ENCODE measurements around the gene DRC1. TPM values are rescaled to one million over a fixed set of nuclear protein-coding genes. Genes with fewer than 3 reads are reported as not detected.
"Not testable (repeated sequence)": the region's sequence is repeated elsewhere in the genome, so short reads cannot be mapped to it uniquely, and the experiment has no call there.

The DRC1 gene
- total RNA-seq, 4 donors from 2014 or later = not detected

DNA sequence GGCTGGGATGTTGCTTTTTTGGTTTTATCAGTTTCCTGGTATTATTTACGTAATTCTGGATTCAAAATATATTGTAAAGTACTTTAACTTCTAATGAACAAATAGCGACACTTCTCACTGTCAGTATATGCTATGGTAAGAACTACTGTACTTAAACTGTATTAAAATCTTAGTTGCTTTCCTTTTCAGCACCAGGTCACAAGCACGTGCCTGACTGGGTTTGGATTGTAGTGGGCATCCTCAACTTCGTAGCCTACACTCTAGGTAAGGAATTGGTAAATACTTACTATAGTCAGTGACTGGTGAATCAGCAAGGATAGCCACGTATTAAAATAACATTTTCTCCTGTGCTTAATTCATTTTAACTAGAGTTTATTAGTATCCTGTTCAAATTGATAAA, 34.8 kb upstream of the DRC1 start:
- WGBS, 2 donors = 91 to 93% methylated on average over 5 of the region's 5 CpGs
- TF ChIP-seq POLR2A (IDR thresholded peaks at IDR 0.05) = no peak
- TF ChIP-seq, protein P1, sequence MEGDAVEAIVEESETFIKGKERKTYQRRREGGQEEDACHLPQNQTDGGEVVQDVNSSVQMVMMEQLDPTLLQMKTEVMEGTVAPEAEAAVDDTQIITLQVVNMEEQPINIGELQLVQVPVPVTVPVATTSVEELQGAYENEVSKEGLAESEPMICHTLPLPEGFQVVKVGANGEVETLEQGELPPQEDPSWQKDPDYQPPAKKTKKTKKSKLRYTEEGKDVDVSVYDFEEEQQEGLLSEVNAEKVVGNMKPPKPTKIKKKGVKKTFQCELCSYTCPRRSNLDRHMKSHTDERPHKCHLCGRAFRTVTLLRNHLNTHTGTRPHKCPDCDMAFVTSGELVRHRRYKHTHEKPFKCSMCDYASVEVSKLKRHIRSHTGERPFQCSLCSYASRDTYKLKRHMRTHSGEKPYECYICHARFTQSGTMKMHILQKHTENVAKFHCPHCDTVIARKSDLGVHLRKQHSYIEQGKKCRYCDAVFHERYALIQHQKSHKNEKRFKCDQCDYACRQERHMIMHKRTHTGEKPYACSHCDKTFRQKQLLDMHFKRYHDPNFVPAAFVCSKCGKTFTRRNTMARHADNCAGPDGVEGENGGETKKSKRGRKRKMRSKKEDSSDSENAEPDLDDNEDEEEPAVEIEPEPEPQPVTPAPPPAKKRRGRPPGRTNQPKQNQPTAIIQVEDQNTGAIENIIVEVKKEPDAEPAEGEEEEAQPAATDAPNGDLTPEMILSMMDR (IDR thresholded peaks at IDR 0.05) = no peak
- intact Hi-C loops (cut with DNase I) = no loop called here
- H3K27ac ChIP-seq = no peak overlapping the region
- H3K27me3 ChIP-seq = no peaks in the 10 kb centered on the region
- no peaks in the 10 kb centered on the region for H3K9me3 ChIP-seq
- no peak overlapping the region for H3K4me3 ChIP-seq
- H3K4me1 ChIP-seq = peaks cover 0 to 14% (median 0%) of the 10 kb centered on the region in 3 donors
- DNase-seq = no peak
- H3K36me3 ChIP-seq = peaks cover 0 to 47% (median 0%) of the 10 kb centered on the region in 3 donors

DNA sequence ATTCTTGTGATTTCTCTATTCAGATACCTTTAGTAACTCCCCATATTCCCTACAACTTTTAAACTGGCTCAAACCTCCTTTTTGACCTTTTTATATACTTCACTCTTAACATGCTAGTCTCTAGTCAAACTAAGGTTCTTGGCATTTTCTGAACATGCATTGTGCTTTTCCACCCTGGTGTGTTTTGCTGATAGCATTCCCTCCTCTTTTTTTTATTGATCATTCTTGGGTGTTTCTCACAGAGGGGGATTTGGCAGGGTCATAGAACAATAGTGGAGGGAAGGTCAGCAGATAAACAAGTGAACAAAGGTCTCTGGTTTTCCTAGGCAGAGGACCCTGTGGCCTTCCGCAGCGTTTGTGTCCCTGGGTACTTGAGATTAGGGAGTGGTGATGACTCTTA, 32.1 kb upstream of the DRC1 start:
- intact Hi-C loops (cut with DNase I); H3K27me3 ChIP-seq: not testable (repeated sequence)

DNA sequence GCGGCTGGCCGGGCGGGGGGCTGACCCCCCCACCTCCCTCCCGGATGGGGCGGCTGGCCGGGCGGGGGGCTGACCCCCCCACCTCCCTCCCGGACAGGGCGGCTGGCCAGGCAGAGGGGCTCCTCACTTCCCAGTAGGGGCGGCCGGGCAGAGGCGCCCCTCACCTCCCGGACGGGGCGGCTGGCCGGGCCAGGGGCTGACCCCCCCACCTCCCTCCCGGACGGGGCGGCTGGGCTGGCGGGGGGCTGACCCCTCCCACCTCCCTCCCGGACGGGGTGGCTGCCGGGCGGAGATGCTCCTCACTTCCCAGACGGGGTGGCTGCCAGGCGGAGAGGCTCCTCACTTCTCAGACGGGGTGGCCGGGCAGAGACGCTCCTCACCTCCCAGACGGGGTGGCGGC, 30.8 kb upstream of the DRC1 start:
- H3K4me1 ChIP-seq; H3K27ac ChIP-seq; H3K4me3 ChIP-seq; H3K9me3 ChIP-seq; DNase-seq; intact Hi-C loops (cut with DNase I); H3K27me3 ChIP-seq: not testable (repeated sequence)
- no CpG with 5 or more reads among the region's 31 CpGs for whole genome bisulfite sequencing, 2 donors
- H3K36me3 ChIP-seq = peaks cover 5 to 76% (median 11%) of the 10 kb centered on the region in 3 donors

More for the DNA sequence above, 32.1 kb upstream of the DRC1 start:
- not testable (repeated sequence) for H3K27ac ChIP-seq, H3K4me1 ChIP-seq, H3K9me3 ChIP-seq, DNase-seq, H3K4me3 ChIP-seq
- WGBS, 2 donors = 80% methylated on average over 1 of the region's 2 CpGs; no CpG with 5 or more reads in 1 of the 2 donors
- peaks cover 1 to 74% (median 6%) of the 10 kb centered on the region in 3 donors for H3K36me3 ChIP-seq

DNA sequence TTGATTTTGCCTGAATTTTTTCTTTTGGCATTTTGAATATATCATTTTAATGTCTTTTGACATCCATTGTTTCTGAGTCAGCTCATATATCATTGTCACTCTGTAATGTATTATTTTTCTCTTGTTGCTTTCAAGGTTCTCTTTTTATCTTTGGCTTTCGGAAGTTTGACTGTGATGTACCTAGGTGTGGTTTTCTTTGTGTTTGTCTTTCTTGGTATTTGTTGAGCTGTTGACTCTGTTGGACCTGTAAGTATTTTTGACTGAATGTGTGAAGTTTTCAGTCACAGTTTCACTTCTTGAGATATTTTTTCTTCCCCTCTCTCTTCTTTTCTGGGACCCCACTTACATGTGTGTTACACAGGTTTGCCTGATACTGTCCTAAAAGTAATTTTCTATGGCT, 24.9 kb upstream of the DRC1 start:
- 77 to 94% methylated on average over 1 of the region's 1 CpG for WGBS, 2 donors
- Histone ChIP-seq H3K4me3 (no peak overlapping the region), H3K4me1 (no peaks in the 10 kb centered on the region), H3K27me3 (no peaks in the 10 kb centered on the region), H3K9me3 (no peaks in the 10 kb centered on the region), H3K36me3 (peaks cover 5 to 93% (median 11%) of the 10 kb centered on the region in 3 donors), H3K27ac (no peak overlapping the region)
- TF ChIP-seq, protein P1 (IDR thresholded peaks at IDR 0.05) = no peak
- TF ChIP-seq POLR2A (IDR thresholded peaks at IDR 0.05) = no peak
- no peak for DNase-seq
- intact Hi-C loops (cut with DNase I) = no loop called here

DNA sequence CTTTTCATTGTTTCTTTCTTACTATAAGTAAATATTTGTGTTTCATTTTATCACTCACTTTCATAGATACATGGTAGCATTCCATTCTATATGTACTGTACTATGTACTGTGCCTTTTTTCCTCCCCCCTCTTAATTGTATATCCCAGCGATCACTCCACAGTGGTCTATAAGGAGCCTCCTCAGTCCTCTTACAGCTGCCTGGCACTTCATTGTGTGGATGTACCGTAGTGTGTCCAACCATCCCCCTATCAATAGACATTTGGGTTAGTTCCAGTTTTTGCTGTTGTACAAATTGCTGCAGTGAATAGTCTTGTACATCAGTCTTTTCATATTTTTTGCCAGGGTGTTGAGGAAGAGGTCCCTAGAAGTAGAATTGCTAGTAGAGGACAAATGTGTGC, 21.4 kb upstream of the DRC1 start:
- peaks cover 0 to 79% (median 0%) of the 10 kb centered on the region in 3 donors for H3K36me3 ChIP-seq
- intact Hi-C loops (cut with DNase I) = no loop called here
- WGBS, 2 donors = 88 to 94% methylated on average over 2 of the region's 2 CpGs

DNA sequence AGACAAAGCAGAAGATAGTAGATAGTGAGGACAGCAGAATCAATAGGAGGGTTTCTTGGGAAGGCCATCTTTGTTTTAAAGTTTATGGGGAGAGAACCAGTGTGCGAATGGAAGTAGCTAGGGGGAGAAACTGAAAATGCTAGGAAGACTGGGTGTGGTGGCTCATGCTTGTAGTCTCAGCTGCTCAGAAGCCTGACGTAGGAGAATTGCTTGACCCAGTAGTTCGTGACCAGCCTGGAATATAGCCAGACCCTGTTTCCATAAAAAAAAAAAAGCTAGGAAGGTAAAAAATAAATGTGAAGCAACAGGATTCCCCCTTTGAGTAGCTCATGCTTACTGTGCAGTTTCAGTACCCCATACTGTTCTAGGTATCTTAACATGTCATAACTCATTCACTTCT, 19.2 kb upstream of the DRC1 start:
- WGBS, 2 donors = 94 to 95% methylated on average over 3 of the region's 3 CpGs
- TF ChIP-seq, protein P1 (IDR thresholded peaks at IDR 0.05) = no peak
- no peak for TF ChIP-seq POLR2A (IDR thresholded peaks at IDR 0.05)
- DNase-seq = no peak
- intact Hi-C loops (cut with DNase I) = no loop called here
- Histone ChIP-seq H3K4me3 (no peak overlapping the region), H3K36me3 (peaks cover 0 to 79% (median 0%) of the 10 kb centered on the region in 3 donors), H3K27ac (no peak overlapping the region), H3K9me3 (no peaks in the 10 kb centered on the region), H3K27me3 (no peaks in the 10 kb centered on the region), H3K4me1 (no peaks in the 10 kb centered on the region)

More for the DNA sequence above, 21.4 kb upstream of the DRC1 start:
- Histone ChIP-seq H3K4me3 (no peak overlapping the region), H3K9me3 (no peaks in the 10 kb centered on the region), H3K27me3 (no peaks in the 10 kb centered on the region), H3K4me1 (no peaks in the 10 kb centered on the region), H3K27ac (no peak overlapping the region)
- DNase-seq = no peak
- TF ChIP-seq, protein P1 (IDR thresholded peaks at IDR 0.05) = no peak
- TF ChIP-seq POLR2A (IDR thresholded peaks at IDR 0.05) = no peak

Measured in esophagus squamous epithelium (tissue), 5 donors.